T-cell (primary cell): Measurements from ENCODE around the gene PRKCZ. TPM values are rescaled to one million over a fixed set of nuclear protein-coding genes. Genes with fewer than 3 reads are reported as not detected.
A peak's percentile ranks its signal among the peaks of the same experiment; 100 is the strongest.

Experiments used
- ATAC-seq, 4 experiments: fragments of 200-7000 bp in 3 of 4; fragments of 150-1000 bp in 1 of 4; cut with Tn5 transposase; replicated peaks in 1 of 4; 1 replicate in 3 of 4; 2 replicates in 1 of 4; pipeline ENCODE4 v1.10.0; 2021; ENCODE audit warnings: moderate library complexity in 3 of 4, mild to moderate bottlenecking in 2 of 4, moderate number of reproducible peaks in 1 of 4
- CTCF ChIA-PET, 2 donors: fragments of 300-600 bp; sonication (Branson Sonifier 250); formaldehyde crosslinking; loops; one replicate each; lab custom pipeline; 2022; ENCODE audit warnings: antibody characterized with exemption in 2 of 2; lab: Charles Lee
- POLR2A ChIA-PET, 2 donors: fragments of 300-600 bp; sonication (Branson Sonifier 250); formaldehyde crosslinking; loops; one replicate each; lab custom pipeline; 2022; ENCODE audit warnings: antibody characterized with exemption in 2 of 2; lab: Charles Lee
- DNase-seq, 35 experiments: peaks; one replicate each; pipeline versions ENCODE4 v3.0.0 to v3.0.0-alpha.2; 2013 to 2023
- H3K27ac ChIP-seq: one replicate; pipeline ENCODE4 v1.5.1; 2013; ENCODE audit warnings: low read length
- H3K27me3 ChIP-seq, 2 experiments: replicated peaks in 1 of 2; 1 replicate in 1 of 2; 2 replicates in 1 of 2; pipeline versions ENCODE4 v1.6.1 to v1.7.0; 2013; ENCODE audit warnings: low read length in 1 of 2, mixed read lengths in 1 of 2; ENCODE audit not compliant: control insufficient read depth in 2 of 2, insufficient read depth in 2 of 2; ENCODE audit errors: extremely low read depth in 1 of 2
- H3K36me3 ChIP-seq, 2 donors: 1 replicate in 1 of 2; 2 replicates in 1 of 2; pipeline versions ENCODE4 v1.6.1 to v1.7.0; 2013; ENCODE audit warnings: low read length in 1 of 2; ENCODE audit not compliant: control insufficient read depth in 2 of 2, insufficient read depth in 1 of 2; ENCODE audit errors: extremely low read depth in 1 of 2
- H3K4me1 ChIP-seq, 2 experiments: 1 replicate in 1 of 2; 2 replicates in 1 of 2; pipeline versions ENCODE4 v1.6.1 to v1.7.0; 2013; ENCODE audit warnings: low read length in 2 of 2, mixed read lengths in 1 of 2; ENCODE audit not compliant: insufficient read depth in 2 of 2, control insufficient read depth in 1 of 2; ENCODE audit errors: extremely low read depth in 1 of 2
- H3K4me3 ChIP-seq, 2 donors: 1 replicate in 1 of 2; 2 replicates in 1 of 2; pipeline versions ENCODE4 v1.5.1 to v1.7.0; 2013; ENCODE audit warnings: mild to moderate bottlenecking in 2 of 2, low read length in 1 of 2, moderate library complexity in 1 of 2; ENCODE audit not compliant: control insufficient read depth in 1 of 2; ENCODE audit errors: extremely low read depth in 1 of 2
- H3K9me3 ChIP-seq: 2 replicates; pipeline ENCODE4 v1.7.0; 2013
- H3K27ac Mint-ChIP-seq, 2 donors: one replicate each; pipeline ENCODE4 v1.8.0; 2020 to 2021; ENCODE audit warnings: mild to moderate bottlenecking in 2 of 2, mixed read lengths in 2 of 2
- H3K27me3 Mint-ChIP-seq, 2 donors: one replicate each; pipeline ENCODE4 v1.8.0; 2021 to 2022; ENCODE audit warnings: mixed read lengths in 2 of 2
- H3K36me3 Mint-ChIP-seq: one replicate; pipeline ENCODE4 v1.8.0; 2021; ENCODE audit warnings: mixed read lengths
- H3K4me1 Mint-ChIP-seq, 3 donors: one replicate each; pipeline ENCODE4 v1.8.0; 2020 to 2022; ENCODE audit warnings: mixed read lengths in 3 of 3, mild to moderate bottlenecking in 1 of 3
- H3K4me3 Mint-ChIP-seq, 3 donors: one replicate each; pipeline ENCODE4 v1.8.0; 2020 to 2022; ENCODE audit warnings: mild to moderate bottlenecking in 3 of 3, mixed read lengths in 3 of 3, moderate library complexity in 3 of 3
- H3K9me3 Mint-ChIP-seq, 3 donors: one replicate each; pipeline ENCODE4 v1.8.0; 2020 to 2022; ENCODE audit warnings: mixed read lengths in 3 of 3
- WGBS: methylation state at CpG from one replicate; pipeline ENCODE4 v1.1.5; 2013; ENCODE audit warnings: missing lambda C conversion rate; ENCODE audit not compliant: insufficient coverage; 5-methylcytosine and 5-hydroxymethylcytosine counted together
- total RNA-seq, 35 experiments: library from RNA in 6 of 35; stranded (reverse) in 6 of 35; fragments of 120-200 nt in 1 of 35; gene quantifications; one replicate each; pipeline versions ENCODE4 v1.2.1 to v1.2.4 and lab custom pipeline; 2013 to 2026

Gene PRKCZ
- total RNA-seq, 5 donors from 2014 or later (not counting 1 experiment from before 2014, with no cell fraction given): 27.5 to 36.9 (median 31.0) TPM

DNA sequence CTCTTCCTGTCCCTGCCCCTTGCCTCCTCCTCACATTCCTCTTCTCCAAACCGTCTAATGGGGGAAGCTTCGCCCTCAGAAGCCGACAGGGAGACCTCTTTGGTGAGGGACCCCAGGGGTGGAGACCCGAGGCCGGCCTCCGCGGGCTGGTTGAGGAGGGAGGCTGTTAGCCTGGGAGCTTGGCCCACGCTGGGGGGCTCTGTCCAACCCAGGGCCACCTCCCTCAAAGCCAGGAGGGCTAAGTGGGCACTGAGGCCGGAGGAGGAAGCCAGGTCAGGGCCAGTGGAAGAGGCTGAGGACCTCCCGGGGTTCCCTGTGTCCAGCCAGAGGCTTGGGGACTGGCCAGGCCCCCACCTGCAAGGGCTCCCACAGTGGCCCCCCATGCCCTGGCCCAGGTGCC is 25.8 kb upstream of the PRKCZ start:
- DNase-seq (no peak), ATAC-seq (no peak)
- Histone ChIP-seq H3K27me3 (peaks cover 0 to 72% of the 10 kb centered on the region in 2 experiments), H3K4me3 (no peak overlapping the region), H3K36me3 (no peaks in the 10 kb centered on the region), H3K27ac (no peak overlapping the region), H3K4me1 (peaks cover 0 to 25% of the 10 kb centered on the region in 2 experiments), H3K9me3 (no peaks in the 10 kb centered on the region)
- Mint-ChIP-seq H3K9me3 (no peaks in the 10 kb centered on the region), H3K27me3 (peaks cover 24 to 46% of the 10 kb centered on the region in 2 donors), H3K27ac (no peak overlapping the region), H3K4me3 (no peak overlapping the region), H3K36me3 (no peaks in the 10 kb centered on the region), H3K4me1 (peaks cover 5 to 10% (median 6%) of the 10 kb centered on the region in 3 donors)
- POLR2A ChIA-PET: no interaction called here
- CTCF ChIA-PET: no interaction called here
- WGBS: 85% methylated on average over 6 of the region's 10 CpGs

DNA sequence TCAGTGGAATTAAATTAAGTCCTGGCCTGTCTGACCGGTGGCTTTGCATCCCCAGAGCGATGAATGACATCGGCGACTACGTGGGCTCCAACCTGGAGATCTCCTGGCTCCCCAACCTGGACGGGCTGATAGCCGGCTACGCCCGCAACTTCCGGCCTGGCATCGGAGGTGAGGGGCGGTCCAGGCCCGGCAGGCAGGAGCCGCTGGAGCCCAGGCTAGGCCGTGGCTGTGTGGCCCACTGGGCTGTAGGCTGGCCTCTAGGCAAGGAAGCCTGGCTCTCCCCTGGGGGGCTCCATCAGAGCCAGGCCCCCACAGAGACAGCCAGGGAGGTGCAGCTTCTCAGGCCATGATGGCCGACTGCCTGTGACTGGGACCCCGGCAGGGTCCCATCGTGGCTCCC is 25.3 kb upstream of the PRKCZ start:
- ATAC-seq (no peak), DNase-seq (no peak)
- H3K27ac ChIP-seq: no peak overlapping the region
- Mint-ChIP-seq H3K27ac (no peak overlapping the region), H3K27me3 (peaks cover 22 to 44% of the 10 kb centered on the region in 2 donors), H3K9me3 (no peaks in the 10 kb centered on the region), H3K36me3 (no peaks in the 10 kb centered on the region), H3K4me3 (no peak overlapping the region), H3K4me1 (peaks cover 5 to 8% (median 5%) of the 10 kb centered on the region in 3 donors)
- peaks cover 0 to 71% of the 10 kb centered on the region in 2 experiments for H3K27me3 ChIP-seq
- H3K36me3 ChIP-seq: no peaks in the 10 kb centered on the region
- no peak overlapping the region for H3K4me3 ChIP-seq
- CTCF ChIA-PET: no interaction called here
- peaks cover 0 to 21% of the 10 kb centered on the region in 2 experiments for H3K4me1 ChIP-seq
- no peaks in the 10 kb centered on the region for H3K9me3 ChIP-seq
- POLR2A ChIA-PET: no interaction called here
- WGBS: 89% methylated on average over 18 of the region's 18 CpGs

DNA sequence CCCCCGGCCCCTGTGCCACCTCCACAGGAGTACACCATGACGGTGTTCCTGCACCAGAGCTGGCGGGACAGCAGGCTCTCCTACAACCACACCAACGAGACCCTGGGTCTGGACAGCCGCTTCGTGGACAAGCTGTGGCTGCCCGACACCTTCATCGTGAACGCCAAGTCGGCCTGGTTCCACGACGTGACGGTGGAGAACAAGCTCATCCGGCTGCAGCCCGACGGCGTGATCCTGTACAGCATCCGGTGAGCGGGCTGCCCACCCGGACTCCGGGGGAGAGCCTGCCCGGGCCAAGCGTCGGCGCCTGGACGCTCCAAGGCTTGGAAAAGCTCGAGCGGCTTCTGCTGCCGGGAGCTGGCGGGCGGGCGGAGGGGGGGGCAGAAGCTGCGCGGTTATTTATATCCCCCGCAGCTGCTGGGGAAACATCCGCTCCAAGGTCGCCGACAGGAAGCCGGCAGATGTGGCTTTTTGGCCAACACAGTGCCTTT is 24.7 kb upstream of the PRKCZ start:
- H3K4me1 Mint-ChIP-seq: peaks cover 5 to 8% (median 5%) of the 10 kb centered on the region in 3 donors
- H3K4me3 Mint-ChIP-seq: peak overlapping the region; percentile 6 to 57 (median 24)
- H3K27me3 Mint-ChIP-seq: peaks cover 18 to 40% of the 10 kb centered on the region in 2 donors
- CTCF ChIA-PET: no interaction called here
- ATAC-seq (peak in 3 of 4 experiments; percentile 44 to 78 (median 73)), DNase-seq (peak in 10 of 35 experiments; percentile 4 to 36 (median 25))
- H3K36me3 Mint-ChIP-seq: no peaks in the 10 kb centered on the region
- H3K27ac Mint-ChIP-seq: no peak overlapping the region
- no peaks in the 10 kb centered on the region for H3K9me3 Mint-ChIP-seq
- WGBS: 56% methylated on average over 32 of the region's 39 CpGs
- Histone ChIP-seq H3K36me3 (no peaks in the 10 kb centered on the region), H3K27ac (no peak overlapping the region), H3K4me3 (peak overlapping the region; percentile 17 to 23), H3K27me3 (peaks cover 0 to 71% of the 10 kb centered on the region in 2 experiments), H3K9me3 (no peaks in the 10 kb centered on the region), H3K4me1 (peaks cover 0 to 15% of the 10 kb centered on the region in 2 experiments)
- POLR2A ChIA-PET: no interaction called here

DNA sequence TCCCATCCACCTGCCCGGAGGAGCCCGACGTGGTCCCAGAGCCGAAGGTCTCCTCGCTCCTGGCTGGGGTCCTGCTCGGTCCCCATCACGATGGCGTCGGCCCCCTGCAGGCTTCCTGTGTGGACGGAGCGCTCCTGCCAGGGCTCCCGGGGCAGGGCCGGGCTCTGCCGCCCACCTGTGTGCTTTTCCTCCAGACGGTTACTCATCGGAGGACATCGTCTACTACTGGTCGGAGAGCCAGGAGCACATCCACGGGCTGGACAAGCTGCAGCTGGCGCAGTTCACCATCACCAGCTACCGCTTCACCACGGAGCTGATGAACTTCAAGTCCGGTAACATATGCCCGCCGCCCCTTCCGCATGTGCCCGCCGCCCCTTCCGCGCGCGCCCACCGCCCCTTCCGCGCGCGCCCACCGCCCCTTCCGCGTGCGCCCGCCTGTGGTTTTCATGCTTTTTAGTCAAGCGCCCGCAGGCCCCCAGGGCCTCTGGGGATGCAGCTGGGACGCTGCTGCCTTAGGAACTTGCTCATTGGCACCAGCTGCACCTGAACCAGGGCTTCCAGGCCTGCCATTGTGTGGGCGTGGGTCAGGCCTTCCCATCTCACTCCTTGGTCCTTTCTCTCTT is 22.1 kb upstream of the PRKCZ start:
- Mint-ChIP-seq H3K36me3 (no peaks in the 10 kb centered on the region), H3K4me1 (peaks cover 0 to 5% (median 4%) of the 10 kb centered on the region in 3 donors), H3K27me3 (peaks cover 0 to 16% of the 10 kb centered on the region in 2 donors), H3K9me3 (no peaks in the 10 kb centered on the region), H3K4me3 (no peak overlapping the region), H3K27ac (no peak overlapping the region)
- WGBS: 92% methylated on average over 45 of the region's 46 CpGs
- peaks cover 0 to 14% of the 10 kb centered on the region in 2 experiments for H3K4me1 ChIP-seq
- ChIA-PET POLR2A (no interaction called here), CTCF (no interaction called here)
- H3K4me3 ChIP-seq: no peak overlapping the region
- H3K27me3 ChIP-seq: peaks cover 0 to 63% of the 10 kb centered on the region in 2 experiments
- no peak for ATAC-seq
- no peaks in the 10 kb centered on the region for H3K36me3 ChIP-seq
- DNase-seq: no peak
- no peaks in the 10 kb centered on the region for H3K9me3 ChIP-seq
- no peak overlapping the region for H3K27ac ChIP-seq

DNA sequence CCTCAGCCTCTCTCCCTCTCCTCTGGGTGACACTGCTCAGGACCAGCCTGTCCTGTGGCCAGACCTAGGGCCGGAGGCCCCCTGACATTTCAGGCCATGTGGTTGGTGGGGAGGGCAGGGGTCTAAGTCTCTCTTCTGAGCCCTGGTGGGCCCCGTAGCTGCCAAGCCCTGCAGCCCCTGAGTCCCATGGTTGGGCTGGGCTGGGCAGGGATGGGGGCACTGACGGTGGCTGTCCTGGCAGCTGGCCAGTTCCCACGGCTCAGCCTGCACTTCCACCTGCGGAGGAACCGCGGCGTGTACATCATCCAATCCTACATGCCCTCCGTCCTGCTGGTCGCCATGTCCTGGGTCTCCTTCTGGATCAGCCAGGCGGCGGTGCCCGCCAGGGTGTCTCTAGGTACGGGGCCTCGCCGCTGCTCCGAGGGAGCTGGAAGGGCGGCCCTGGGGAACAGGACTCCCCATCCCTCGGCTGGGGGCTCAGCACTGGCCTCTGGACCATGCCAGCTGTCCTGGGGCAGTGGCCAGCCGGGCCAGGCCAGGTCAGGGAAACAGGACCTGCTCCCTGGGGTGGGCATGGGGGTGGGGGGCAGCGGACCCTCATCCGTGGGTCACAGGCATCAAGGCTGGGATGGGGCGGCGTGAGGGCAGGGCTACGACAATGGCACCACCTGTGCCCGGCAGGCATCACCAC is 21.2 kb upstream of the PRKCZ start:
- peaks cover 0 to 14% of the 10 kb centered on the region in 2 experiments for H3K4me1 ChIP-seq
- H3K27me3 Mint-ChIP-seq: peaks cover 0 to 9% of the 10 kb centered on the region in 2 donors
- ATAC-seq (no peak), DNase-seq (no peak)
- no peak overlapping the region for H3K27ac ChIP-seq
- no peak overlapping the region for H3K27ac Mint-ChIP-seq
- peaks cover 0 to 5% (median 4%) of the 10 kb centered on the region in 3 donors for H3K4me1 Mint-ChIP-seq
- H3K36me3 Mint-ChIP-seq: no peaks in the 10 kb centered on the region
- WGBS: 89% methylated on average over 22 of the region's 26 CpGs
- peaks cover 0 to 60% of the 10 kb centered on the region in 2 experiments for H3K27me3 ChIP-seq
- no peak overlapping the region for H3K4me3 Mint-ChIP-seq
- ChIA-PET POLR2A (no interaction called here), CTCF (no interaction called here)
- no peaks in the 10 kb centered on the region for H3K36me3 ChIP-seq
- H3K4me3 ChIP-seq: no peak overlapping the region
- no peaks in the 10 kb centered on the region for H3K9me3 Mint-ChIP-seq
- no peaks in the 10 kb centered on the region for H3K9me3 ChIP-seq

DNA sequence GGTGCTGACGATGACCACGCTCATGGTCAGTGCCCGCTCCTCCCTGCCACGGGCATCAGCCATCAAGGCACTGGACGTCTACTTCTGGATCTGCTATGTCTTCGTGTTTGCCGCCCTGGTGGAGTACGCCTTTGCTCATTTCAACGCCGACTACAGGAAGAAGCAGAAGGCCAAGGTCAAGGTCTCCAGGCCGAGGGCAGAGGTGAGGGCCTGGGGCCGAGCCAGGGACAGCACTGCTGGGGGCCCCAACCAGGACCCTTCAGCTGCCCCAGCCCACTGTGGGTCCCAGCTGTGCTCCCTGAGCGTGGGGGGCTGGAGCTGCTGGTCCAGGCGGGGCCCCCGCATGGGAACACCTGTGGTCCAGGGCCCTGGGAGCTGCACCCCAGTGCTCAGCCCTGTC is 20.6 kb upstream of the PRKCZ start:
- Mint-ChIP-seq H3K36me3 (no peaks in the 10 kb centered on the region), H3K9me3 (no peaks in the 10 kb centered on the region), H3K4me1 (peaks cover 0 to 5% (median 4%) of the 10 kb centered on the region in 3 donors), H3K4me3 (no peak overlapping the region), H3K27ac (no peak overlapping the region), H3K27me3 (peaks cover 0 to 5% of the 10 kb centered on the region in 2 donors)
- ATAC-seq: no peak
- Histone ChIP-seq H3K4me1 (peaks cover 0 to 14% of the 10 kb centered on the region in 2 experiments), H3K9me3 (no peaks in the 10 kb centered on the region), H3K27me3 (peaks cover 0 to 54% of the 10 kb centered on the region in 2 experiments), H3K36me3 (no peaks in the 10 kb centered on the region), H3K27ac (no peak overlapping the region), H3K4me3 (no peak overlapping the region)
- no peak for DNase-seq
- ChIA-PET POLR2A (no interaction called here), CTCF (no interaction called here)
- 87% methylated on average over 15 of the region's 15 CpGs for WGBS
